WTC11 (cell line): ENCODE results near the gene THBS3.

ENCODE experiments used
- ATF1 ChIP-seq: sonication (generic); formaldehyde crosslinking; IDR thresholded peaks from 2 replicates; pipeline ENCODE4 v1.8.1; 2023; ENCODE audit warnings: mild to moderate bottlenecking, moderate library complexity, missing genetic modification reagents
- CREB1 ChIP-seq: sonication (generic); formaldehyde crosslinking; IDR thresholded peaks from 2 replicates; pipeline ENCODE4 v1.8.0; 2023; ENCODE audit warnings: mild to moderate bottlenecking, missing genetic modification reagents
- CTCF ChIP-seq: fragments of 200-600 bp; IDR thresholded peaks from 2 replicates; pipeline ENCODE4 v1.8.0; 2022; ENCODE audit warnings: antibody characterized with exemption
- FOXK1 ChIP-seq: sonication (generic); formaldehyde crosslinking; IDR thresholded peaks from 2 replicates; pipeline ENCODE4 v1.8.0; 2022; ENCODE audit warnings: mild to moderate bottlenecking, moderate library complexity, missing genetic modification reagents
- IRF2 ChIP-seq: sonication (generic); formaldehyde crosslinking; IDR thresholded peaks from 2 replicates; pipeline ENCODE4 v1.8.0; 2022; ENCODE audit warnings: low read depth, missing genetic modification reagents, borderline replicate concordance
- MAX ChIP-seq: sonication (generic); formaldehyde crosslinking; IDR thresholded peaks from 2 replicates; pipeline ENCODE4 v1.8.0; 2022; ENCODE audit warnings: mild to moderate bottlenecking, missing genetic modification reagents
- STAT6 ChIP-seq: sonication (generic); formaldehyde crosslinking; conservative IDR thresholded peaks from 2 replicates; pipeline ENCODE4 v1.8.1; 2023; ENCODE audit warnings: mild to moderate bottlenecking, low read depth, missing genetic modification reagents, moderate library complexity
- ZNF121 ChIP-seq: sonication (generic); formaldehyde crosslinking; IDR thresholded peaks from 2 replicates; pipeline ENCODE4 v1.8.0; 2023; ENCODE audit warnings: missing genetic modification reagents
- ZNF219 ChIP-seq: sonication (generic); formaldehyde crosslinking; IDR thresholded peaks from 2 replicates; pipeline ENCODE4 v1.8.0; 2023; ENCODE audit warnings: missing genetic modification reagents, mild to moderate bottlenecking, borderline replicate concordance

- TF ChIP-seq CTCF (no peak), MAX (no peak), FOXK1 (CRISPR knock-in tag) (no peak), ZNF219 (CRISPR knock-in tag) (no peak), IRF2 (CRISPR knock-in tag) (no peak), ZNF121 (CRISPR knock-in tag) (no peak), STAT6 (CRISPR knock-in tag) (no peak), CREB1 (CRISPR knock-in tag) (no peak), ATF1 (CRISPR knock-in tag) (no peak)
These were observed 37.4 kb upstream of the THBS3 start for GRCh38 chr1:155245163-155245524.
